H1 (cell line): Measurements from ENCODE around the gene BTBD8. TPM values are rescaled to one million over a fixed set of nuclear protein-coding genes. Genes with fewer than 3 reads are reported as not detected.

ENCODE experiments used
- CTCF ChIA-PET: fragments of 300-600 bp; sonication (Branson Sonifier 250); formaldehyde crosslinking; loops from one replicate; lab custom pipeline; 2021; ENCODE audit not compliant: partially characterized antibody; lab: Charles Lee
- POLR2A ChIA-PET: fragments of 300-600 bp; sonication (Branson Sonifier 250); formaldehyde crosslinking; loops from one replicate; lab custom pipeline; 2021; ENCODE audit warnings: inconsistent platforms; ENCODE audit not compliant: partially characterized antibody; lab: Charles Lee
- DNase-seq, 2 experiments: peaks; one replicate each; pipeline versions ENCODE4 v3.0.0 to v3.0.0-alpha.2; 2010 to 2022; ENCODE audit warnings: low spot score in 2 of 2, low read depth in 1 of 2, mixed read lengths in 1 of 2
- FAIRE-seq: peaks from 2 replicates; lab custom pipeline; 2011; peaks lifted over from hg19 to GRCh38; lab: Jason Lieb, UNC
- H2AFZ ChIP-seq: 2 replicates; pipeline ENCODE4 v1.8.1; 2012; ENCODE audit warnings: low read length, inconsistent platforms
- H2AK5ac ChIP-seq: 2 replicates; pipeline ENCODE4 v1.6.1; 2013; ENCODE audit warnings: low read depth, low read length
- H2BK120ac ChIP-seq: replicated peaks from 2 replicates; pipeline ENCODE3; 2013; ENCODE audit warnings: low read depth, low read length, inconsistent platforms
- H2BK12ac ChIP-seq: 2 replicates; pipeline ENCODE4 v1.6.1; 2013; ENCODE audit warnings: low read depth, low read length
- H2BK15ac ChIP-seq: 2 replicates; pipeline ENCODE4 v1.6.1; 2013; ENCODE audit warnings: low read length
- H2BK20ac ChIP-seq: 2 replicates; pipeline ENCODE4 v1.6.1; 2013; ENCODE audit warnings: low read length
- H2BK5ac ChIP-seq: 2 replicates; pipeline ENCODE4 v1.6.1; 2013; ENCODE audit warnings: low read depth, low read length
- H3K14ac ChIP-seq: 2 replicates; pipeline ENCODE4 v1.6.1; 2013; ENCODE audit warnings: inconsistent platforms; ENCODE audit not compliant: insufficient read length
- H3K18ac ChIP-seq: 2 replicates; pipeline ENCODE4 v1.6.1; 2013; ENCODE audit warnings: low read length; ENCODE audit errors: extremely low read depth
- H3K23ac ChIP-seq: 2 replicates; pipeline ENCODE4 v1.6.1; 2013; ENCODE audit warnings: inconsistent platforms; ENCODE audit not compliant: insufficient read length
- H3K23me2 ChIP-seq: 2 replicates; pipeline ENCODE4 v1.6.1; 2013; ENCODE audit warnings: low read depth, low read length
- H3K27ac ChIP-seq: 2 replicates; pipeline ENCODE4 v1.6.1; 2011; ENCODE audit warnings: low read depth, low read length, inconsistent platforms
- H3K27me3 ChIP-seq, 4 experiments: replicated peaks in 1 of 4; 1 replicate in 1 of 4; 2 replicates in 3 of 4; pipeline versions ENCODE4 v1.6.1 to v1.8.1; 2011 to 2013; ENCODE audit warnings: low read length in 3 of 4, mild to moderate bottlenecking in 3 of 4, inconsistent platforms in 2 of 4, mixed read lengths in 2 of 4, moderate library complexity in 1 of 4; ENCODE audit not compliant: control insufficient read depth in 3 of 4, insufficient read depth in 3 of 4; ENCODE audit errors: extremely low read depth in 1 of 4
- H3K36me3 ChIP-seq, 4 experiments: 2 replicates each; pipeline versions ENCODE4 v1.6.1 to v1.8.1; 2011 to 2013; ENCODE audit warnings: mild to moderate bottlenecking in 4 of 4, low read length in 3 of 4, moderate library complexity in 2 of 4, control low read depth in 1 of 4, inconsistent platforms in 1 of 4; ENCODE audit not compliant: insufficient read depth in 4 of 4, control insufficient read depth in 2 of 4
- H3K4ac ChIP-seq: replicated peaks from 2 replicates; pipeline ENCODE3; 2013; ENCODE audit warnings: low read length, low read depth, mixed read lengths, inconsistent platforms; ENCODE audit not compliant: insufficient read length
- H3K4me1 ChIP-seq, 4 experiments: replicated peaks in 1 of 4; 1 replicate in 1 of 4; 2 replicates in 3 of 4; pipeline versions ENCODE4 v1.6.1 to v1.8.1; 2011 to 2013; ENCODE audit warnings: low read length in 3 of 4, inconsistent platforms in 2 of 4, mixed read lengths in 1 of 4; ENCODE audit not compliant: insufficient read depth in 4 of 4, control insufficient read depth in 3 of 4
- H3K4me2 ChIP-seq, 2 experiments: 2 replicates each; pipeline versions ENCODE4 v1.6.1 to v1.8.1; 2011 to 2013; ENCODE audit warnings: low read depth in 2 of 2, low read length in 2 of 2, control low read depth in 1 of 2, inconsistent platforms in 1 of 2, mild to moderate bottlenecking in 1 of 2; ENCODE audit not compliant: insufficient read depth in 1 of 2
- H3K4me3 ChIP-seq, 4 experiments: fragments of 200-600, 300-600 bp in 1 of 4; sonication (generic), shearing (Covaris generic), sonication (Bioruptor Twin) in 1 of 4; 2 replicates each; pipeline versions ENCODE4 v1.5.1 to v1.8.1; 2011 to 2016; ENCODE audit warnings: low read length in 4 of 4, low read depth in 3 of 4, control low read depth in 2 of 4, inconsistent platforms in 2 of 4, mild to moderate bottlenecking in 2 of 4, mixed read lengths in 1 of 4, moderate library complexity in 1 of 4; ENCODE audit not compliant: insufficient read depth in 2 of 4; ENCODE audit errors: extremely low read depth in 1 of 4
- H3K56ac ChIP-seq: replicated peaks from 2 replicates; pipeline ENCODE3; 2013; ENCODE audit warnings: low read depth, mild to moderate bottlenecking, mixed read lengths, low read length, inconsistent platforms; ENCODE audit not compliant: insufficient read length
- H3K79me1 ChIP-seq: 2 replicates; pipeline ENCODE4 v1.6.1; 2013; ENCODE audit warnings: low read depth, low read length, control low read depth
- H3K79me2 ChIP-seq, 2 experiments: 2 replicates each; pipeline versions ENCODE4 v1.6.1 to v1.8.1; 2012 to 2013; ENCODE audit warnings: low read length in 2 of 2, mild to moderate bottlenecking in 2 of 2, inconsistent platforms in 1 of 2; ENCODE audit not compliant: insufficient read depth in 2 of 2, control insufficient read depth in 1 of 2
- H3K9ac ChIP-seq, 4 experiments: replicated peaks in 1 of 4; 1 replicate in 1 of 4; 2 replicates in 3 of 4; pipeline versions ENCODE4 v1.6.1 to v1.8.1; 2011 to 2013; ENCODE audit warnings: low read depth in 3 of 4, low read length in 3 of 4, control low read depth in 2 of 4, mild to moderate bottlenecking in 2 of 4, moderate library complexity in 2 of 4, inconsistent platforms in 1 of 4; ENCODE audit errors: extremely low read depth in 1 of 4
- H3K9me3 ChIP-seq, 2 experiments: 2 replicates each; pipeline versions ENCODE4 v1.6.1 to v1.8.1; 2012 to 2013; ENCODE audit warnings: mild to moderate bottlenecking in 2 of 2, moderate library complexity in 2 of 2, control low read depth in 1 of 2, inconsistent platforms in 1 of 2, low read depth in 1 of 2, low read length in 1 of 2, mixed read lengths in 1 of 2; ENCODE audit not compliant: insufficient read depth in 2 of 2
- H4K20me1 ChIP-seq, 2 experiments: replicated peaks in 1 of 2; 2 replicates each; pipeline versions ENCODE3 to v1.8.1; 2011 to 2013; ENCODE audit warnings: inconsistent platforms in 2 of 2, low read length in 2 of 2, mild to moderate bottlenecking in 1 of 2; ENCODE audit not compliant: insufficient read depth in 2 of 2, control insufficient read depth in 1 of 2
- H4K5ac ChIP-seq: 2 replicates; pipeline ENCODE4 v1.6.1; 2013; ENCODE audit warnings: low read length, low read depth, mixed read lengths, inconsistent platforms; ENCODE audit not compliant: insufficient read length
- H4K8ac ChIP-seq: 2 replicates; pipeline ENCODE4 v1.8.0; 2013; ENCODE audit warnings: mild to moderate bottlenecking, moderate library complexity, low read length, inconsistent platforms; ENCODE audit not compliant: insufficient read depth; ENCODE audit errors: extremely low read depth
- H4K91ac ChIP-seq: replicated peaks from 2 replicates; pipeline ENCODE3; 2013; ENCODE audit warnings: low read length, mixed read lengths, inconsistent platforms; ENCODE audit not compliant: insufficient read length
- CHD1 ChIP-seq: IDR thresholded peaks from 2 replicates; pipeline ENCODE4 v1.6.1; 2012; ENCODE audit warnings: low read depth, low read length, improper control_type of control experiment
- CREB1 ChIP-seq: IDR thresholded peaks from 2 replicates; pipeline ENCODE4 v1.6.1; 2012; ENCODE audit warnings: inconsistent platforms
- GABPA ChIP-seq: IDR thresholded peaks from 2 replicates; pipeline ENCODE4 v1.6.1; 2011; ENCODE audit warnings: mild to moderate bottlenecking, low read length, moderate library complexity, borderline replicate concordance; ENCODE audit not compliant: insufficient read depth
- MAX ChIP-seq: IDR thresholded peaks from 2 replicates; pipeline ENCODE4 v1.6.1; 2012; ENCODE audit warnings: inconsistent platforms
- NANOG ChIP-seq: IDR thresholded peaks from 2 replicates; pipeline ENCODE4 v1.6.1; 2011; ENCODE audit warnings: low read length, low read depth, mild to moderate bottlenecking, inconsistent platforms; ENCODE audit not compliant: insufficient read depth, poor library complexity, severe bottlenecking
- NRF1 ChIP-seq: IDR thresholded peaks from 2 replicates; pipeline ENCODE4 v1.6.1; 2011; ENCODE audit warnings: mild to moderate bottlenecking, low read depth, low read length, improper control_type of control experiment
- POLR2A ChIP-seq, 2 experiments: IDR thresholded peaks; 1 replicate in 1 of 2; 2 replicates in 1 of 2; pipeline ENCODE4 v1.6.1; 2011; ENCODE audit warnings: low read depth in 2 of 2, low read length in 2 of 2, mild to moderate bottlenecking in 2 of 2; ENCODE audit errors: control extremely low read depth in 1 of 2
- RAD21 ChIP-seq, 2 experiments: IDR thresholded peaks in 1 of 2; conservative IDR thresholded peaks in 1 of 2; 2 replicates each; pipeline ENCODE4 v1.6.1; 2011; ENCODE audit warnings: low read depth in 2 of 2, low read length in 2 of 2, improper control_type of control experiment in 1 of 2, inconsistent platforms in 1 of 2, mild to moderate bottlenecking in 1 of 2, moderate library complexity in 1 of 2
- RNF2 ChIP-seq: fragments of 200-900, 300-1000 bp; sonication (generic); IDR thresholded peaks from 2 replicates; pipeline ENCODE4 v1.7.1; 2016; ENCODE audit warnings: borderline replicate concordance, low read depth, mild to moderate bottlenecking, antibody characterized with exemption, low read length; ENCODE audit not compliant: poor library complexity, severe bottlenecking; ENCODE audit errors: missing control alignments
- SIN3A ChIP-seq, 2 experiments: IDR thresholded peaks in 1 of 2; conservative IDR thresholded peaks in 1 of 2; 2 replicates each; pipeline ENCODE4 v1.6.1; 2011 to 2012; ENCODE audit warnings: low read length in 2 of 2, improper control_type of control experiment in 1 of 2, low read depth in 1 of 2, mild to moderate bottlenecking in 1 of 2
- SP4 ChIP-seq: IDR thresholded peaks from 2 replicates; pipeline ENCODE4 v1.6.1; 2012; ENCODE audit warnings: low read length, inconsistent platforms
- TCF12 ChIP-seq: IDR thresholded peaks from 2 replicates; pipeline ENCODE4 v1.6.1; 2011; ENCODE audit warnings: low read depth, mild to moderate bottlenecking, low read length
- ZNF274 ChIP-seq: IDR thresholded peaks from 2 replicates; pipeline ENCODE4 v1.7.0; 2012; ENCODE audit warnings: low read length, borderline replicate concordance; ENCODE audit errors: extremely low read depth
- WGBS, 2 experiments: shearing (Covaris generic) in 1 of 2; methylation state at CpG; one replicate each; pipeline versions ENCODE4 v1.1.6 to v1.1.7; 2013 to 2015; ENCODE audit warnings: low lambda C conversion rate in 2 of 2, mixed read lengths in 2 of 2, inconsistent platforms in 1 of 2, low coverage in 1 of 2, missing lambda C conversion rate in 1 of 2; ENCODE audit not compliant: insufficient replicate concordance in 2 of 2, insufficient coverage in 1 of 2, insufficient read length in 1 of 2; ENCODE audit errors: extremely low coverage in 1 of 2, missing lambda C conversion rate in 1 of 2; 5-methylcytosine and 5-hydroxymethylcytosine counted together
- polyA plus RNA-seq, 7 experiments: library from polyadenylated mRNA; depleted of rRNA in 3 of 7; stranded (reverse) in 5 of 7; unstranded in 2 of 7; fragments of >200 nt in 5 of 7; fragments of 200-250 nt in 2 of 7; gene quantifications; 1 replicate in 5 of 7; 2 replicates in 1 of 7; 4 replicates in 1 of 7; pipeline versions ENCODE4 v1.2.1 to v1.2.3, GENCODE V29; 2011 to 2013; ENCODE audit warnings: missing spikeins in 2 of 7, mixed read lengths in 2 of 7
- total RNA-seq: library from RNA; stranded (reverse); fragmentation: NEBNext Ultra II Directional; extraction: Animal tissue kit (Norgen Biotek cat#: 25700); gene quantifications from 2 replicates; pipeline ENCODE4 v1.2.1, GENCODE V29; 2021

BTBD8 gene
- total and polyA plus RNA-seq, 2 of the 8 experiments (the other 6 are each of a cell fraction or from before 2014, with no cell fraction given): 0.44 to 2.5 TPM

- Histone ChIP-seq H3K23me2 (no peaks in the 10 kb centered on the region; the same call in 1 of the 2 replicates), H3K23ac (no peak overlapping the region), H4K91ac (no peak overlapping the region), H3K4me2 (no peak overlapping the region), H4K5ac (no peak overlapping the region), H2AFZ (no peak overlapping the region), H3K9me3 (no peaks in the 10 kb centered on the region), H2BK12ac (no peak overlapping the region), H3K4me1 (peaks cover 0 to 2% (median 0%) of the 10 kb centered on the region in 4 experiments; a peak in 1 of 7 replicates), H4K8ac (no peak overlapping the region), H3K56ac (no peak overlapping the region), H2AK5ac (no peak overlapping the region), H3K27ac (no peak overlapping the region), H2BK15ac (no peak overlapping the region), H3K14ac (no peak overlapping the region), H3K9ac (no peak overlapping the region), H3K4ac (no peak overlapping the region), H2BK120ac (no peak overlapping the region), H3K18ac (no peak overlapping the region), H2BK20ac (no peak overlapping the region), H3K4me3 (no peak overlapping the region), H3K79me2 (no peaks in the 10 kb centered on the region), H2BK5ac (no peak overlapping the region), H3K36me3 (no peaks in the 10 kb centered on the region), H4K20me1 (no peaks in the 10 kb centered on the region), H3K79me1 (no peaks in the 10 kb centered on the region), H3K27me3 (no peaks in the 10 kb centered on the region)
- TF ChIP-seq RNF2 (no peak), RAD21 (IDR thresholded peaks at IDR 0.05 in 1 of 2, conservative IDR thresholded peaks at IDR 0.05 in 1 of 2; ENCODE audit: low read depth in 2 of 2, low read length in 2 of 2) (no peak), ZNF274 (no peak), CREB1 (no peak), GABPA (no peak), NANOG (no peak), NRF1 (no peak), SIN3A (conservative IDR thresholded peaks at IDR 0.05 in 1 of 2, IDR thresholded peaks at IDR 0.05 in 1 of 2; ENCODE audit: low read depth in 1 of 2, low read length in 2 of 2) (no peak), POLR2A (IDR thresholded peaks at IDR 0.05; ENCODE audit: control extremely low read depth in 1 of 2, low read depth in 2 of 2, low read length in 2 of 2) (no peak), TCF12 (no peak), SP4 (no peak), MAX (no peak), CHD1 (no peak)
- 89% methylated on average over 3 of the region's 3 CpGs; no CpG with 5 or more reads in 1 of the 2 experiments for WGBS, 2 experiments
- FAIRE-seq (no peak), DNase-seq (no peak)
- ChIA-PET POLR2A (no interaction called here), CTCF (interaction anchor here (1.7 kb wide), 1 partner anchor 54 kb away, joined by 4 read pairs; no protein-coding TSS in a partner anchor)
These were observed 148.3 kb downstream of the BTBD8 start for GRCh38 chr1:92228401-92228800.
